Stimulated activated CD4-positive, alpha-beta T cell treated with anti-CD3 and anti-CD28 coated beads, Interleukin-4, amount 100 ng/mL, for 4 hours (primary cell): ENCODE data around the gene NCMAP.
"Not testable (repeated sequence)": the region's sequence is repeated elsewhere in the genome, so short reads cannot be mapped to it uniquely, and the experiment has no call there.

Experiments used
- DNase-seq, 2 experiments: peaks; one replicate each; pipeline ENCODE4 v3.0.0-alpha.2; 2020

NCMAP gene

DNA sequence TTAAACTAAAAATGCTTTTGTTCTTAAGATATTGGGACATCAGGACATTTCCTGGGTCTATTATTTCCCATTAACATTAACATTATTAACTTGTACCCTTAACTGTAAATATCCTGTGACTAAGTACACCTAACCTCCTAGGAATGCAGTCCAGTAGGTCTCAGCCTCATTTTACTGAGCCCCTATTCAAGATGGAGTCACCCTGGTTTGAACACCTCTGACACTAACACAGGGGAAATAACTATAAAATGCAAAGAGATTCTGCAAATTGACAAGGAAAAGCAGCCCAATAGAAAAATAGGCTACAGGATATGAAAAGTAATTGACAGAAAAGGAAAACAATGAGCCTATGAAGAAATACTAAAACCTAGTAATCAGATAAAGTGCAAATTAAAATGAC, 11.6 kb upstream of the NCMAP start:
- no peak for DNase-seq

DNA sequence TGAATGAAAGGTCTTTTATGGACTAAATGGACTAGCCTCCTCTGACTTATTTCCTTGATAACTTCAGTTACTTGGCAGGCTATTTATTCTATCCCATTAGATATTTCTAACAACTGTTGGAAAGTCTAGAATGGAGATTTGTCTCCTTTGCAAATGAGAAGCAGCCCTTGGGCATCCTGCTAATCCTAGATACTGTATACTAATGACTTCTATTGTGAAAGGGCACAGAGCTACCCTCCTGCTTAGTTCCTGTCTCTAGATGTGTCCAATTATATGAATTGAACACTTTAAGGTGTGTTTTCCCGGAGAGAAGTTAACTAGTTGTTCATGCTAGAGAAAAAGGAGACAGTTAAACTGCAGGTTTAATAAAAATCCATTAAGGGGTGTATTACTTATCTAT, 10.2 kb upstream of the NCMAP start:
- no peak for DNase-seq

DNA sequence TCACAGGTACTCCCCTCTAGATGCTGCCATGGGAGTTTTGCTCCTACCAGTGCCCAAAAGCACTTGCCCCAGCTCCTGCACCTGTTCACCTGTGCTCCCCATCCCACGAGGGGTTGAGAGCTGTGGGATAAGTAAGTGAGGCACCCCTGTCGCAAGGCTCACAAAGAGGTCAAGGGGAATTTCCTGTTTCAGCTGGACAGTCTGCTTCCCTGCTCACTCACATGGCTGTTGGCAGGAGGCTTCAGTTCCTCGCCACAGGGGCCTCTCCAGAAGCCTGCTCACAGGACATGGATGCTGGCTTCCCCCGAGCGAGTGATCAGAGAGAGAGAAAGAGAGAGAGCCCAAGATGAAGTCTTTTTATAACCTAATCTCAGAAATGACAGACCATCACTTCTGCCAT, 8.7 kb upstream of the NCMAP start:
- DNase-seq = no peak

DNA sequence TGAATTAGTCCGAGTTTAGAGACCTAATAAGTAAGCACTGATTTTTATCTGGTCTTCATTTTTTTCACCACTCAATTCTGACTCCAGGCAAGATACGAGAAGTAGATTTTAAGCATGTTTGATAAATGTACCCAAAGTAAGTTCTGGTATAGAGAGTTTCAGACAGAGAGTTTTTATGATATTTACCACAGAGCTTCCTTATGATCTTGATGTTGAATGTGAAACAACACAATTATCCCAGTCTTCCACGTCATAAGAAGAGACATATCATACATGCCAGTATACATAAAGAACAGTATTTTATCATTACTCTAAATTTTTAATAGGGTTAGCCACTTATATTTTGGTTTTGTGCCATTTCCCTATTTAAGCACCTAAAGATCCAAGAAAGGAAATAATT, 7.8 kb upstream of the NCMAP start:
- no peak for DNase-seq

DNA sequence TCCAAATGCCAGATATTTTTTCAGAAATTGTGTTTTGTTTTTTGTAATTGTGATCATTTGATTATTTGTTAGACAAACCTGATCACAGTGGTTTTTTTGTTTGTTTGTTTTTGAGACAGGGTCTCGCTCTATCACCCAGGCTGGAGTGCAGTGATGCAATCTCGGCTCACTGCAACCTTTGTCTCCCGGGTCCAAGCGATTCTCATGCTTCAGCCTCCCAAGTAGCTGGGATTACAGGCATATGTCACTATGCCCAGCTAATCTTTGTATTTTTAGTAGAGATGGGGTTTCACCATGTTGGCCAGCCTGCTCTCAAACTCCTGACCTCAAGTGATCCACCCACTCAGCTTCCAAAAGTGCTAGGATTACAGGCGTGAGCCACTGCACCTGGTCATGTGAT, 6.7 kb upstream of the NCMAP start:
- not testable (repeated sequence) for DNase-seq

DNA sequence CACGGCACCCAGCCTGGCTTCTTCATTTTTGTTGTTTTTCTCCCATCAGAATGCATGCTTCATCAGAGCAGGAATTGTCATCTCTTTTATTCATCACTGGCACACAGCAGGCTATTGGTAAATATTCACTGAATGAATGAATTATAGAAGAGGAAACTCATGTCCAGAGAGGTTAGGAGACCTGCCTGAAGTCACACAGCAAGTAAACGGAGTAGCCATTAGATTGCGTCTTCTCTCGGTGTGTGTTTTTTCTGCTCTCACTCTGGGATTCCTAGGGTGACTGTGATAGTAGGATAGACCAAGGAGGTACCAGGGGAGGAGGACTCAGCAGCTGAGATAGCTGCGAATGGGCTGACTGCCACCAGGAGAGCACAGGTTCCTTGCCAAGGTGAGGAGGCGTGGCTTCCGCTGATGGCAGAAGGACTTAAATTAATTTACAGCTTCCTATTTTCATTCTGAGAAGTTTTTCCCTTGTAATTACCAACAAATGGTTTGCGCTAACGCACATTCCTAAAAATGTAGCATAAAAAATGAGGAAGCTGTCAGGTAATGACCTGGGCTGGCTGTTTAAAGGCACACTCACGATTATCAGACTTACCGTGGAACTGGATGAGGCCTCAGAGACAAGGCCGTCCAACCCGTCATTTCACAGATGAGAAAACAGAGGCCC, 4.5 kb upstream of the NCMAP start:
- no peak for DNase-seq

DNA sequence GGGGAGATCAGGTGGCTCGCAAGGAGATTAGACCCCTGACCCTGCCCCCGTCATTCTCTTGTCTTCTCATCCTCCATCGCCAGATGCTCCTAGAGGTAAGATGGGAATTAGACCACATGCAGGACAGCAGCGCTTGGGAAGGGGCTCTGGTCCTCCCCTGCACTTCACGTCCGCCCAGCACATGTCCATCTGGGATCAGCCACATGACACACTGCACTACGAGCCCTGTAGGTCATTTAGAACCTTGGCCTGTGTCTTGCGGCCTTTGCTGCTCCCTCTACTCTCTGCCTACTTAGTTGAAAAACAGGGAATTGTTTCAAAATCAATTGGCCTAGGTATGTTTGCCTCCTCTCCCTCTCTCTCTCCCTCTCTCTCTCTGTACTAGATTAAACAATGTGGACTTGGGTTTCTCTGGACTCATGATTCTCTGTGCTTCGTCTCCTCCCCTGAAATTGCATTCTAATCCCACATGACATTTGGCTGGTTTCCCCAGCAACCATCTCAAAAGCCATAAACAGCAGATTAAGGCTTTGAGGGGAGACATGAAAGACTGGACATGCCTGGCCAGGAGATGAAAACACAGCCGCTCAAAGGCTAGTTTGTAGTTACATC, 3.8 kb upstream of the NCMAP start:
- DNase-seq = no peak

DNA sequence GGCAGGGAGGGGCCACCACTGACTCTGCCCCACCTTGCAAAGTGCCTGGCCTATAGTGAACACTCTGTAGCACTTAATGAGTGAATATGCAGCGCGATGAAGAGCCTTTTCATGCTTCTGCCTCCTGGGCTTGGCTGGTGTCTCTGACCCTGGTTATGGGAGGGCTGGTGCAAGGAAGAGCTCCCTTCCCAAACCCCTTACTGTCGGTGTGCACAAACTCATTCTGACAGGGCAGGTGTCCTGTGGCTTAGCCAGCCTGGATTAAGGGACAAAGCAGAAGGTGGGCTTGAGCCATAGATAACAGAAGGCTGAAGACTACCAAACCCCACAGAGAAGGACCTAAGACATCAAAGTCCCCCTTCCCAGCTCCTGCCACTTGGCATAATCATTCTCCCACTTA, 2.0 kb upstream of the NCMAP start:
- DNase-seq = no peak

DNA sequence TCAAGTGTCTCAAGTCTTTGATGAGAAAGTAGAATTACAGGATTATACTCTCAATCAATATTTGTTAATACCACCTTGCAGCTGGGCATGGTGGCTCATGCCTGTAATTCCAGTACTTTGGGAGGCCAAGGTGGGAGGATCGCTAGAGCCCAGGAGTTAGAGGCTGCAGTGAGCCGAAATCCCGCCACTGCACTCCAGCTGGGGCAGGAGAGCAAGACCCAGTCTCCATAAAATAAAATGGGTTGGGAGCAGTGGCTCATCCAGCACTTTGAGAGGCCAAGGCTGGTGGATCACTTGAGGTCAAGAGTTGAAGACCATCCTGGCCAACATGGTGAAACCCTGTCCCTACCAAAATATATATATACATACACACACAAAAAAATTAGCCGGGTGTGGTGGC, 1.2 kb upstream of the NCMAP start:
- no peak for DNase-seq

DNA sequence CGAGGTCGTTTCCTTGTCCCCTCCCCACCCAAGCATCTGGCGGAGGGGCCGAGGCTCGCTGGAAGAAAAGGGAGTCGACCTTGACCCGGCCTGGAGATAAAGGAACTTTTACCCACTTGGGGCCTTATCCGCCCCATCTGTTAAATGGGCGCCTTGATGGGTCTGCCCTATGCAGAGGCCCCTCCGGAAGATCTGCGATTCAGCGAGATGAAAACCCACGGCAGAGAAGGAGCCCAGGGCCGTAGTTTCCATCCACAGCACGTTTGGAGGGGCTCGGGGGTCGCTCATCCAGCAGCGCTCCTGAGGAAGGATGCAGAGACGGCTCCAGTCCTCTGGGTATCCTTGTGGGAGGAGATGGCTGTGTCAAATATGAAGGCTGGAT, 518 bp downstream of the NCMAP start:
- no peak for DNase-seq

DNA sequence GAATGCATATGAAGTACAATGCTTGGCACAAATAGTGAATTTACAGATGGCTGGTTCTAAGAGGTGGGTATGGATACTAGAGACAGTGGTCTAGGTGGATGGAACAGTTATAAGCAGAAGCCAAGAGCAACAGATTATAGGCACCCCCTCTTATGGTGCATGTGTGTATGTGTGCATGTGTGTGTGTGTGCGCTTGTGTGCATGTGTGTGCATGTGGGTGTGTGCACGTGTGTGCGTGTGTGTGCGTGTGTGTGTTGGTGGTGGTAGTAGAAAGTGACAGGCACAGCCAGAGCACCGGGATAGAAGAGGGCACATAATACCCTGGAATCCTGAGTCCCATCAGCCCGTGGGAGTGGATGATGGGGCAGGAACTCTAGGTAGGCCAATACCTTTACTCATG, 1.3 kb downstream of the NCMAP start:
- no peak for DNase-seq

DNA sequence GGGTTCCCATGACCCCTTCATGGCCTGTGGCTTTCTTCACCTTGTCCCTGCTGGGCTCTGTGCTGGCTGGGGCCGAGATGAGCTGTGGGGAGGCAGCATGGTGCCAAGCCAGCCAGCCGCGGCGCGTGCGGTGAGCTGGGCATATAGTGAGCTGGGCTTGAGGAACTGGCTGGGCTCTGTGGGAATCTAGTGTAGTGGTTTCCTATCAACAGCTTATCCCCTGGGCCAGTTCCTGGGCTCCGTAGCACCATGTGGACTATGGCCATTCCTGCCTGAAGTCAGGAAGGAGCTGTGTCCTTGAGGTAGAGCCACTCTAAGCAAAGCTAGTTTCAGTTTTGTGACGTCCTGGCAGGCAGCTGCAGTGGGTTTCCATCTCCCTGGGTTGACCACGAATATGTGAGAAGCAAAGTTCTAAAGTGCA, 1.8 kb downstream of the NCMAP start:
- DNase-seq = no peak

DNA sequence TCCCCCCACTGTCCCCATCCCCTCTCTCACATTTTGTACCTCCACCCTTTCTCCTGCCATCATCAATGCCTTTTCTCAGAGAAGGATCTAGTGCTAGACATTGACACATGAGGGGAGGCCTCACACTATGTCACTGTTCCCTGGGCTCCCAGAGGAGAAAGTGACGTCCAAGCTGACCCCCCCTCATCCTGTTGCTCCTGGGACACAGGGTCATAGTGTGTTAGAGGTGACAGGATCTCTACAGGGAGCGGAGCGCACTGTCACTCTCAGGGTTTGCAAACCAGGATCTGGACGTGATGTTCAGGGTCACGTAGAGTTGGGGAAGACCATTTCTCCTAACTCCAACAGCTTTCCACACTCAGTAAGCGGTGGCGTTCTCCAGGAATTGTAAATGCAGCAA, 2.6 kb downstream of the NCMAP start:
- DNase-seq = no peak

DNA sequence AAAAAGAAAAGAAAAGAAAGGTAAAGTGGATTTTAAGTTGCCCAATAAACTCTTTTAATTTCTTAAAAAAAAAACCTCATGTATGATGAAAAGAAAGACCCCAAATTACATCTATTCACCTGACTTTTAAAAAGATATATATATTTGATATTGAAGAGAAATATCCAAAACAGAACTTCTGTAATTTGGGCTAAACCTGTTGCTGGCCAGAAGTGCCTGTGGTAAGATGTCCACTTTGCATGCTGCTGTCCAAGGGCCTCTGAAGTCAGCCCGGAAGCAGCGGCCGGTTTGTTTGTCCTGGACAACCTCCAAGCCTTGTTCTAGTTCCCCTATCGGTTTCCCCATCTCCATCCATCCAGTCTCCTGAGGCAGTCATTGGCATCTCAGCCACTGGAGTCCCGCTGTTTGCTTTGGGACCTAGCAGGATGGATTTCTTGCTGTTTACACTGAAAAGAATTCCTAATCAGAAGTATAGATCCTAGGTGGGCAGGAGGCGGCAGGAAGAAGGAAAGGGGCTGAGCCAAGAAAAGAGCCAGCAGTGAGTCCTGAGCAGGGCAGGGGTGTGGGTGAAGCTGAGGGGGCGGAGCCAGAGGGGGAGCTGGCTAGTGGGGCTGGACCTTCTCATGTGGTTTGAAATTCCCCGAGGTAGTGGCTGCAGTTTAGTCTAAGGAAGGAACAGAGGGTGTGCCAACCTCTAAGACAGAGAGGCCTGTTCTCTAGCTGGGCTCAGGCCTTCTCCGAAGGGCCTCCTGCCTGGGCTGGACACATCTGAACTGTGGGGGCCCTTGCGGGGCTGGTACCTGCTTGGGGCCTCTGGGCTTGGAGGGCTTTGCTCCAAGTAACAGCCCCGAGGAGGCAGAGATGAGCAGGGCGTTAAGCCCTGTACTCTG, 3.3 kb downstream of the NCMAP start:
- no peak for DNase-seq

DNA sequence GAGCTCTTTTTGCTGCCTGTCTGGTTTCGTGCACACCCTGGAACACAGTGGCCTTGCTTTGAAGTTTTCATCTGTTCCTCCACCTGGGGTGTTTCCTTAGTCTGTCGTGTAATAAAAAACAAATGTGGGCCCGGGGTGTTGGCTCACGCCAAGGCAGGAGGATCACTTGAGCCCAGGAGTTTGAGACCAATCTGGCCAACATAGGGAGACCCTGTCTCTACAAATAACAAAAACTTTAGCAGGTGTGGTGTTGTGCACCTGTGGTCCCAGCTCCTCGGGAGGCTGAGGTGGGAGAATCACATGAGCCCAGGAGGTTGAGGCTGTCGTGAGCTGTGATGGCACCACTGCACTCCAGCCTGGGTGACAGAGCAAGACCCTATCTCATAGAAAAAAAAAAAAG, 4.5 kb downstream of the NCMAP start:
- DNase-seq = no peak

DNA sequence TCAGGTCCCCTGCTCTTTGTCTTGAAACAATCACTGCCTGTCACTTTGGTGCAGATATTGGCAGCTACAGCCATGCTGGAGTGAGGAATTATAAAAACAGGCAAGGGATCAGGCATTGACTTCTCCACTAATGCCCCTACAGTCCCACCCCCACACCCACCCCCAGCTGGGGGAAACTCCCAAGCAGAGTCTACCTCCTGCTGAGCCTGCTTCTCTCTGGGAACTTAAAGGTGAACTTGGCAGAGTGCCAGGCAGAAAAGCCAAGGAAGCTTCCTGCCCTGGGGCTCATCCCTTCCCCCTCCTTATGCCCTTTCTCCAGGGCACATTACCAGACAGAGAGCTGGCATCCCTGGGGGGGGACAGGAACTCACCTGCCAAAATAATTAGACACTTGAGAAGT, 6.7 kb downstream of the NCMAP start:
- no peak for DNase-seq

DNA sequence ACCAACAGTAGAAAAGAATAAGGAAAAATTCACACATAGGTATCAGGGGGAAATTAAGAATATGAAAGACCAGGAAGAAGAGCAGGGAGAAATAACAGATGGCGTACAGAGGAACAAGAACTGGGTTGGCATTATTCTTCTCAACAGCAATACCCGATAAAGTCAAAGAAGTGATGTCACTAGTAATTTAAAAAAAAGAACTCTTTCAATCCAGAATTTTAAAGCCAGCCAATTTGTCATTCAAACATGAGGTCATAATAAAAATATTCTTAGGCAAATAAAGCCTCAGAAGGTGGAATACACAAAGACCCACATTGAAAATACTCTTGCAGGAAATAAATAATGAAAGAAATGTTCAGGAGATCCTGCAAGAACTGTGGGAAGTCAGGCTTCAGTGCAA, 8.8 kb downstream of the NCMAP start:
- no peak for DNase-seq

DNA sequence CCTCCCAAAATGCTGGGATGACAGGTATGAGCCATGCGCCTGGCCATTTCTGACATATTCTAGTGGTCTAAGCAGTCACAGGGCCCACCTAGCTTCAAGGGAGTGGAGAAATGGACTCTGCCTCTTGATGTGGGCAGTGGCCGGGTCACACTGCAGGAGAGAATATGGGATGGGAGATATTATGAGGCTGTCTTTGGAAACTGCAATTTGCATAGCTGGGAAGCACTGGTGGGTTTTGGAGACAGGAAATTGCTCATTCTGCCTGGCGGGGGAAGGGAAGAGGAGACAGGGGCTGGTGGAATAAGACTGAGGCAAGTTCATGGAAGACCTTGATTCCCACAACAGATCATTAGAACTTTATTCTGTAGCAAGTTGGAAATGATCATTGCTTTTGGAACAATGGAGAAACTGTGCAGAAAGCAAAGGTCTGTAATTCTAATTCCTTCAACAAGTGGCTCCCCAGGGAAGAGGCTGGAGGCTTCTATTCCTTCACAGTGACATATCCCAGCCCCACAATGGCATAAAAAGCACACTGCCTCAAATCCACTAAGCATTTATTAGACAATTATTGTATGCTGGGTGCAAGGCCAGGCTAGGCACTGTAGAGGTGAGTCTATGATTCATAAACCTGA, 10.5 kb downstream of the NCMAP start:
- no peak for DNase-seq

DNA sequence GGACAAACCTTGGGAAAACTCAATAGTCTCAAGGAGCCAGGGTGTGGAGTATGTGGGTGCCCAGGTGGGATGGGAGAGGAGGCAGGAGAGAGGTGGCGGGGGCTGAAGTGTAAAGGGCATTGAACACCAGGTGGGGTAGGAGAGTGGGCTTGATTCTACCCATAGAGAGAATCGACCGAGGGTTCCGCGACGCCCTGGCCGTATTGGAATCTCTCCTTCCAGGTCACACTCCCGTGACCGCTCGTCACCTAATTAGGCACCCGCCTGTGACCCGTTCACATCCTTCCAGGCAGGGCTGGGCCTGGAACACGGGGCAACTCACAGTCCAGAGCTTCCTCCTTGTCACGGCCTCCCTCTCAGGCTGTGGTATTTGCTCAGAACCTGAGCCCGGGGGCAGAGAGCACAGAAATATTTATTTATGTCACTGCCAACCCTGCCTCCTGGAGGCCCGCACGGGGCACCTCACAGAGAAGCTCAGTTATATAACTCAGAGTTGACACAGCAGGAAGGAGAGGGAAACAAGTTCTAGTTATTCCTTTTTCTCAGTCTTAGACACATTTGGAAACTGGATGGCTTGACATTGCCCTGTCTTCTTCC, 12.0 kb downstream of the NCMAP start:
- no peak for DNase-seq

DNA sequence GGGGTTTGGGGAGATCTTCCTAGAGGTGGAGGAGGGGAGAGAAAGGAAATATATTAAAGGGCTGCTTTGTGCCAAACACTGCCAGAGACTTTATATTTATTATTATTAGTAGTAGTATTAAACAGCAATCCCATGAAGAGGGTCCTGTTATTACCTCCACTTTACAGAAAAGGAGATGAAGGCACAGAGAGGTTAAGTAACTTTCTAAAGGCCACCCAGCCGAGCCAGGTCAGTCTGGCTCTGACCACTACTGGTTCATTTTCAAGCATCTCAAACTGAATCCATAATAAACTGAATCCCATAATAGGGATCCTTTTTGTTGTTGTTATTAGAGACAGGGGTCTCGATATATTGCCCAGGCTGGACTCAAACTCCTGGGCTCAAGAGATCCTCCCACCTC, 12.6 kb downstream of the NCMAP start:
- no peak for DNase-seq

DNA sequence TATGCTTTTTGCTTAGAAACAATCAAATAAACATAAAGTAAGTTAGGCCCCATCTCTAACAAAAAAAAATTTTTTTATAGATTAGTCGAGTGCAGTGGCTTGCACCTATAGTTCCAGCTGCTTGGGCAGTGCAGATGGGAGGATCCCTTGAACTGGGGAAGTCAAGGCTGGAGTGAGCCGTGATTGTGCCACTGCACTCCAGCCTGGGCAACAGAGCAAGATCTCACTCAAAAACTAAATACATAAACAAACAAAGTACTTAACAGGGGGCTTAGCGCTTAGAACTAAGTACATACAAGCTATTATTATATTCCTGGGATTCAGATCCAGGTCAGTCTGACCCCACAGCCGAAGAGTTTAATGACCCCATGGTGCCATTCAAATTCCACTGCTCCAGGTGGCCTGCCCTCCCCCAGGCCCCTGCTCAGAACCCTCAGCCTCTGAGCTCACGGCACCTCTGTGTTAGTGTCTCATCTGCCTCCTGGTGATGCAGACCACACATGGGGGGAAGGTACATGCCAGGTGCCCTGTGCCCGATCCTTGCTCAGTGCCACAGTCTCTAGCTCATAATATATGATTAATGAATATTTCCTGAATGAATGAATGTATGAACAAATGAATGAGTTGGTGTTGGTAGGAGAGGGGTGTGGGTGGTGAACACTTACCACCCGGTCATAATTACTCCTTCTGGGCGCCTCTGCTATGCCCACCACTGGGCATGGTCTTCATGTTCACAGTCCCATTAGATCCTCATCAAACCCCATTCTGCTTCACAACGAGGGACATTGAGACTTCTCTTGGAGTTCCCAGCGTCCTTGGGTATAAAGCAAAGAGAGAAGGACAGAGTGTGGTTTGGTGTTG, 14.6 kb downstream of the NCMAP start:
- DNase-seq = no peak

DNA sequence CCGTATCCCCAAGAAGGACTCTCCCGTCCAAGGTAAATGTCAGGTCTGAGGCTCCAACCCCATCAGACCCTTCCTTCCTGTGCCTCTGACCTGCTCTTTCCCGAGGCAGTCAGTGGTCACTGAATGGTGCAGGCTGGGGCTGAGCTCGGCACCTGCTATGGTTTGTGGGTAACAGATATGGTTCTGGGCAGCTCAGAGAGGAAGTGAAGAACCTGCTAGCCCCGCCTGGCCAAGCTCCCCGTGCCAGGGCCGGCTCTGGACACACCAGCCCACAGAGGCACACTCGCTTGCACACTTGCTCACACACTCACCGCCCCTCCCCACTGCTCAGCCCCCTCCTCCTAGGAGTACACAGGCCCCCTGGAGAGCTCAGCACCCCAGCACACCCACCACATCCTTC, 16.4 kb downstream of the NCMAP start:
- no peak for DNase-seq
